ENCODE measurements around the gene COL26A1.
"Not testable (repeated sequence)": the region's sequence is repeated elsewhere in the genome, so short reads cannot be mapped to it uniquely, and the experiment has no call there.

The COL26A1 gene

GRCh38 chr7:101490439-101490838, 127.8 kb downstream of the COL26A1 start:
- H2BK15ac ChIP-seq (replicated peaks; ENCODE audit: low read depth); H3K4me2 ChIP-seq (ENCODE audit: low read length); H3K18ac ChIP-seq (ENCODE audit: low read length); H3K79me1 ChIP-seq (ENCODE audit: low read length); DNase-seq; H3K23ac ChIP-seq (ENCODE audit: low read length); H2AK5ac ChIP-seq (ENCODE audit: low read length); H3K79me2 ChIP-seq (ENCODE audit: control insufficient read depth, insufficient read depth, low read length); H2BK5ac ChIP-seq (ENCODE audit: low read length); H3K4ac ChIP-seq (ENCODE audit: low read depth, low read length); H3K4me3 ChIP-seq (ENCODE audit: low read length); H3K27me3 ChIP-seq (ENCODE audit: insufficient read depth, low read length, poor library complexity); H2BK120ac ChIP-seq (ENCODE audit: low read depth, low read length); H4K8ac ChIP-seq (ENCODE audit: low read depth, low read length); H3K27ac ChIP-seq (ENCODE audit: low read depth, low read length); H3K36me3 ChIP-seq (ENCODE audit: control insufficient read depth, insufficient read depth, low read length); H3K9ac ChIP-seq (ENCODE audit: low read length); H4K5ac ChIP-seq (ENCODE audit: low read length); H3K56ac ChIP-seq (ENCODE audit: low read length): not testable (repeated sequence)
- peaks cover 11% of the 10 kb centered on the region for H3K4me1 ChIP-seq (ENCODE audit: control insufficient read depth, low read depth, low read length)
- WGBS (ENCODE audit: extremely low coverage, insufficient coverage, low lambda C conversion rate) = no CpG with 5 or more reads among the region's 9 CpGs

- not testable (repeated sequence) for H3K79me2 ChIP-seq (ENCODE audit: control insufficient read depth, insufficient read depth, low read length); H3K27ac ChIP-seq (ENCODE audit: low read depth, low read length); H4K5ac ChIP-seq (ENCODE audit: low read length); H3K56ac ChIP-seq (ENCODE audit: low read length); H3K4me3 ChIP-seq (ENCODE audit: low read length); H2BK5ac ChIP-seq (ENCODE audit: low read length); H3K36me3 ChIP-seq (ENCODE audit: control insufficient read depth, insufficient read depth, low read length); H3K18ac ChIP-seq (ENCODE audit: low read length); H2AK5ac ChIP-seq (ENCODE audit: low read length); H4K8ac ChIP-seq (ENCODE audit: low read depth, low read length); H3K4ac ChIP-seq (ENCODE audit: low read depth, low read length); H2BK120ac ChIP-seq (ENCODE audit: low read depth, low read length); H2BK15ac ChIP-seq (replicated peaks; ENCODE audit: low read depth); H3K4me2 ChIP-seq (ENCODE audit: low read length); H3K27me3 ChIP-seq (ENCODE audit: insufficient read depth, low read length, poor library complexity); DNase-seq; H3K23ac ChIP-seq (ENCODE audit: low read length); H3K79me1 ChIP-seq (ENCODE audit: low read length); H3K9ac ChIP-seq (ENCODE audit: low read length)
- no CpG with 5 or more reads among the region's 4 CpGs for WGBS (ENCODE audit: extremely low coverage, insufficient coverage, low lambda C conversion rate)
- peaks cover 11% of the 10 kb centered on the region for H3K4me1 ChIP-seq (ENCODE audit: control insufficient read depth, low read depth, low read length)
Measured at GRCh38 chr7:101491442-101491841, 128.8 kb downstream of the COL26A1 start.

GRCh38 chr7:101494602-101495329, 132.1 kb downstream of the COL26A1 start:
- WGBS (ENCODE audit: extremely low coverage, insufficient coverage, low lambda C conversion rate) = no CpG with 5 or more reads among the region's 15 CpGs
- Histone ChIP-seq H2BK15ac (replicated peaks; ENCODE audit: low read depth) (no peak overlapping the region), H3K23ac (ENCODE audit: low read length) (no peak overlapping the region), H3K9ac (ENCODE audit: low read length) (no peak overlapping the region), H3K79me2 (ENCODE audit: control insufficient read depth, insufficient read depth, low read length) (no peaks in the 10 kb centered on the region), H2BK5ac (ENCODE audit: low read length) (no peak overlapping the region), H3K56ac (ENCODE audit: low read length) (peak overlapping the region; percentile 0), H3K79me1 (ENCODE audit: low read length) (no peaks in the 10 kb centered on the region), H3K18ac (ENCODE audit: low read length) (no peak overlapping the region), H3K4me1 (ENCODE audit: control insufficient read depth, low read depth, low read length) (peaks cover 8% of the 10 kb centered on the region), H3K27me3 (ENCODE audit: insufficient read depth, low read length, poor library complexity) (no peaks in the 10 kb centered on the region), H4K5ac (ENCODE audit: low read length) (no peak overlapping the region), H2AK5ac (ENCODE audit: low read length) (no peak overlapping the region), H4K8ac (ENCODE audit: low read depth, low read length) (no peak overlapping the region), H2BK120ac (ENCODE audit: low read depth, low read length) (no peak overlapping the region), H3K36me3 (ENCODE audit: control insufficient read depth, insufficient read depth, low read length) (no peaks in the 10 kb centered on the region), H3K4ac (ENCODE audit: low read depth, low read length) (no peak overlapping the region), H3K27ac (ENCODE audit: low read depth, low read length) (peak overlapping the region; percentile 26), H3K4me2 (ENCODE audit: low read length) (no peak overlapping the region), H3K4me3 (ENCODE audit: low read length) (no peak overlapping the region)
- DNase-seq = peak; percentile 81

GRCh38 chr7:101496017-101496416, 133.3 kb downstream of the COL26A1 start:
- Histone ChIP-seq H3K79me2 (ENCODE audit: control insufficient read depth, insufficient read depth, low read length) (no peaks in the 10 kb centered on the region), H3K23ac (ENCODE audit: low read length) (no peak overlapping the region), H4K5ac (ENCODE audit: low read length) (no peak overlapping the region)

DNA sequence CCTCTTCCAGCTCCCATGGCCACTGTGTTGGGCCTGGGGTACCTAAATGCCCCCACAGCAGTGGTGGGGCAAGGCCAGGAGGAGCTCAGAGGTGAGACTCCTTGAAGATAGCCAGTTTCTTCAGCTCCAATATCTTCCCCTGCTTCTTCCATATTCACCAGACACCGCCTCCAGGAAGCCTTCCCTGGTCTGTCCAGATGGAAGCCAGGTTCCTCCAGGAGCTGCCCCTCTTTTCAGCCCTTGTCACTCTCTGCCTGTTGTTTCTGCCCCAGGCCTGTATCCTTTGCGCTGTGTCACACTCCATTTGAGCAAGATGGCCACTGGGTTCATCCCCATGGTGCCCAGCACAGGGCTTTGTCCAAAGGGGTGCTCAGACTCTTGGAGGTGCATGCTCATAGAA, 138.7 kb downstream of the COL26A1 start:
- no CpG with 5 or more reads among the region's 2 CpGs for WGBS (ENCODE audit: extremely low coverage, insufficient coverage, low lambda C conversion rate)

More at GRCh38 chr7:101496017-101496416, 133.3 kb downstream of the COL26A1 start:
- no peaks in the 10 kb centered on the region for H3K27me3 ChIP-seq (ENCODE audit: insufficient read depth, low read length, poor library complexity)
- no peak overlapping the region for H2AK5ac ChIP-seq (ENCODE audit: low read length)
- no peak overlapping the region for H4K8ac ChIP-seq (ENCODE audit: low read depth, low read length)
- WGBS (ENCODE audit: extremely low coverage, insufficient coverage, low lambda C conversion rate) = no CpG with 5 or more reads among the region's 8 CpGs
- H3K4me3 ChIP-seq (ENCODE audit: low read length) = no peak overlapping the region
- no peaks in the 10 kb centered on the region for H3K79me1 ChIP-seq (ENCODE audit: low read length)
- H3K4me2 ChIP-seq (ENCODE audit: low read length) = no peak overlapping the region
- H3K4me1 ChIP-seq (ENCODE audit: control insufficient read depth, low read depth, low read length) = peaks cover 8% of the 10 kb centered on the region
- no peak overlapping the region for H3K18ac ChIP-seq (ENCODE audit: low read length)
- no peak overlapping the region for H2BK5ac ChIP-seq (ENCODE audit: low read length)
- H3K36me3 ChIP-seq (ENCODE audit: control insufficient read depth, insufficient read depth, low read length) = no peaks in the 10 kb centered on the region
- no peak overlapping the region for H3K56ac ChIP-seq (ENCODE audit: low read length)
- no peak overlapping the region for H2BK15ac ChIP-seq (replicated peaks; ENCODE audit: low read depth)
- DNase-seq = no peak
- no peak overlapping the region for H3K4ac ChIP-seq (ENCODE audit: low read depth, low read length)
- H3K27ac ChIP-seq (ENCODE audit: low read depth, low read length) = no peak overlapping the region
- no peak overlapping the region for H2BK120ac ChIP-seq (ENCODE audit: low read depth, low read length)
- H3K9ac ChIP-seq (ENCODE audit: low read length) = no peak overlapping the region

More for the DNA sequence above, 138.7 kb downstream of the COL26A1 start:
- Histone ChIP-seq H3K79me2 (ENCODE audit: control insufficient read depth, insufficient read depth, low read length) (no peaks in the 10 kb centered on the region), H2BK5ac (ENCODE audit: low read length) (no peak overlapping the region), H3K4me2 (ENCODE audit: low read length) (no peak overlapping the region), H3K9ac (ENCODE audit: low read length) (no peak overlapping the region), H3K27me3 (ENCODE audit: insufficient read depth, low read length, poor library complexity) (no peaks in the 10 kb centered on the region), H3K4me1 (ENCODE audit: control insufficient read depth, low read depth, low read length) (no peaks in the 10 kb centered on the region), H3K23ac (ENCODE audit: low read length) (no peak overlapping the region), H2BK120ac (ENCODE audit: low read depth, low read length) (no peak overlapping the region), H3K4me3 (ENCODE audit: low read length) (no peak overlapping the region), H4K8ac (ENCODE audit: low read depth, low read length) (no peak overlapping the region), H4K5ac (ENCODE audit: low read length) (no peak overlapping the region), H2AK5ac (ENCODE audit: low read length) (no peak overlapping the region), H3K56ac (ENCODE audit: low read length) (no peak overlapping the region), H3K79me1 (ENCODE audit: low read length) (no peaks in the 10 kb centered on the region), H3K4ac (ENCODE audit: low read depth, low read length) (no peak overlapping the region), H3K27ac (ENCODE audit: low read depth, low read length) (no peak overlapping the region), H3K18ac (ENCODE audit: low read length) (no peak overlapping the region), H2BK15ac (replicated peaks; ENCODE audit: low read depth) (no peak overlapping the region), H3K36me3 (ENCODE audit: control insufficient read depth, insufficient read depth, low read length) (no peaks in the 10 kb centered on the region)
- no peak for DNase-seq

All from mesendoderm (in vitro differentiated cells).